Measurements from ENCODE around the gene PXYLP1.

DNA sequence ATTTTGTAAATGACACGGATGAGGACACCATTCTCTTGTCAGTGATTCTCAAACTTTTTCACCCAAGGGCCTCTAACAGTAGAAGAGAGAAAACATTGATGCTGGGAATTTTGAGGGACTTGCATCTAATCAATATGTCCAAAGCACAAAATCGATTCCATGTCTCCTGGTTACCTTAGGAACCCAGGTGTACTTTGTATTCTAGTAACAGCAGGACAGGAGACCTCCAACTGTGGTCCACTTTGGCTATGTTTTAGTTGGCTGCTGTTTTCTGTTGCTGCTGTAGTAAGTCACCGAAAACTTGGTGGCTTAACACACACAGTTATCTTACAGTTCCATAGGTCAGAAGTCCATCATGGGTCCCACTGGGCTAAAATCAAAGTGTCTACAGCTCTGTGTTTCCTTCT is 112.2 kb downstream of the PXYLP1 start:
- TF ChIP-seq, protein P1, sequence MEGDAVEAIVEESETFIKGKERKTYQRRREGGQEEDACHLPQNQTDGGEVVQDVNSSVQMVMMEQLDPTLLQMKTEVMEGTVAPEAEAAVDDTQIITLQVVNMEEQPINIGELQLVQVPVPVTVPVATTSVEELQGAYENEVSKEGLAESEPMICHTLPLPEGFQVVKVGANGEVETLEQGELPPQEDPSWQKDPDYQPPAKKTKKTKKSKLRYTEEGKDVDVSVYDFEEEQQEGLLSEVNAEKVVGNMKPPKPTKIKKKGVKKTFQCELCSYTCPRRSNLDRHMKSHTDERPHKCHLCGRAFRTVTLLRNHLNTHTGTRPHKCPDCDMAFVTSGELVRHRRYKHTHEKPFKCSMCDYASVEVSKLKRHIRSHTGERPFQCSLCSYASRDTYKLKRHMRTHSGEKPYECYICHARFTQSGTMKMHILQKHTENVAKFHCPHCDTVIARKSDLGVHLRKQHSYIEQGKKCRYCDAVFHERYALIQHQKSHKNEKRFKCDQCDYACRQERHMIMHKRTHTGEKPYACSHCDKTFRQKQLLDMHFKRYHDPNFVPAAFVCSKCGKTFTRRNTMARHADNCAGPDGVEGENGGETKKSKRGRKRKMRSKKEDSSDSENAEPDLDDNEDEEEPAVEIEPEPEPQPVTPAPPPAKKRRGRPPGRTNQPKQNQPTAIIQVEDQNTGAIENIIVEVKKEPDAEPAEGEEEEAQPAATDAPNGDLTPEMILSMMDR (IDR thresholded peaks at IDR 0.05), result no peak
- TF ChIP-seq EZH2 (IDR thresholded peaks at IDR 0.05; ENCODE audit: borderline replicate concordance, insufficient read depth, low read depth, low read length, poor library complexity, severe bottlenecking), result no peak

All from B cell (primary cell).